SK-N-SH treated with all-trans-retinoic acid at 6 μM for 48 hours (cell line): ENCODE measurements around the gene MMS22L.

Experiments used
- ATAC-seq: fragments of 200-7000 bp; cut with Tn5 transposase; 3 replicates; pipeline ENCODE4 v1.9.1; 2020; ENCODE audit warnings: mild to moderate bottlenecking, moderate library complexity
- ARNTL ChIP-seq: fragments of 450-650 bp; formaldehyde crosslinking; IDR thresholded peaks from 2 replicates; pipeline ENCODE4 v1.5.0; 2020; ENCODE audit warnings: low read depth, mild to moderate bottlenecking, moderate library complexity, borderline replicate concordance
- BACH2 ChIP-seq: fragments of 250-450 bp; sonication (Bioruptor Pico); IDR thresholded peaks from 2 replicates; pipeline ENCODE4 v1.9.0; 2021; ENCODE audit warnings: mild to moderate bottlenecking, borderline replicate concordance
- CREB5 ChIP-seq: fragments of 250-450 bp; sonication (Bioruptor Pico); IDR thresholded peaks from 2 replicates; pipeline ENCODE4 v1.5.1; 2020; ENCODE audit warnings: low read depth, mild to moderate bottlenecking, moderate library complexity
- CSDC2 ChIP-seq: fragments of 250-450 bp; sonication (Bioruptor Pico); IDR thresholded peaks from 2 replicates; pipeline ENCODE4 v1.5.0; 2020; ENCODE audit warnings: mild to moderate bottlenecking, moderate library complexity
- GLIS3 ChIP-seq: fragments of 250-450 bp; sonication (Bioruptor Pico); IDR thresholded peaks from 2 replicates; pipeline ENCODE4 v1.5.0; 2020; ENCODE audit warnings: mild to moderate bottlenecking, moderate library complexity
- ISL1 ChIP-seq: fragments of 250-450 bp; sonication (Bioruptor Pico); IDR thresholded peaks from 2 replicates; pipeline ENCODE4 v2.1.2; 2022; ENCODE audit warnings: mild to moderate bottlenecking, moderate library complexity
- OSR1 ChIP-seq: fragments of 250-450 bp; sonication (Bioruptor Pico); IDR thresholded peaks from 2 replicates; pipeline ENCODE4 v1.8.0; 2022; ENCODE audit warnings: moderate library complexity, mild to moderate bottlenecking, inconsistent platforms
- POU6F1 ChIP-seq: fragments of 250-450 bp; sonication (Bioruptor Pico); IDR thresholded peaks from 2 replicates; pipeline ENCODE4 v1.8.0; 2021; ENCODE audit warnings: low read depth, mild to moderate bottlenecking, moderate library complexity, borderline replicate concordance
- PPARA ChIP-seq: fragments of 250-450 bp; sonication (Bioruptor Pico); IDR thresholded peaks from 2 replicates; pipeline ENCODE4 v1.5.0; 2020; ENCODE audit warnings: mild to moderate bottlenecking, borderline replicate concordance
- SNAI2 ChIP-seq: fragments of 250-450 bp; sonication (Bioruptor Pico); IDR thresholded peaks from 2 replicates; pipeline ENCODE4 v1.5.0; 2020; ENCODE audit warnings: mild to moderate bottlenecking, moderate library complexity
- TCF4 ChIP-seq: fragments of 250-450 bp; sonication (Bioruptor Pico); IDR thresholded peaks from 2 replicates; pipeline ENCODE4 v1.8.0; 2021; ENCODE audit warnings: mild to moderate bottlenecking, moderate library complexity, borderline replicate concordance
- TOX ChIP-seq: fragments of 250-450 bp; sonication (Bioruptor Pico); IDR thresholded peaks from 2 replicates; pipeline ENCODE4 v1.8.0; 2021; ENCODE audit warnings: mild to moderate bottlenecking, moderate library complexity, borderline replicate concordance
- ZC3H10 ChIP-seq: fragments of 250-450 bp; sonication (Bioruptor Pico); IDR thresholded peaks from 2 replicates; pipeline ENCODE4 v1.5.1; 2021; ENCODE audit warnings: mild to moderate bottlenecking, moderate library complexity
- ZFP3 ChIP-seq: fragments of 250-450 bp; sonication (Bioruptor Pico); IDR thresholded peaks from 2 replicates; pipeline ENCODE4 v1.5.0; 2020; ENCODE audit warnings: mild to moderate bottlenecking, moderate library complexity
- ZFP30 ChIP-seq: fragments of 450-650 bp; formaldehyde crosslinking; IDR thresholded peaks from 2 replicates; pipeline ENCODE4 v1.5.0; 2022; ENCODE audit warnings: mild to moderate bottlenecking, moderate library complexity
- ZNF565 ChIP-seq: fragments of 450-650 bp; formaldehyde crosslinking; conservative IDR thresholded peaks from 2 replicates; pipeline ENCODE4 v1.5.0; 2020; ENCODE audit warnings: low read depth, mild to moderate bottlenecking, moderate library complexity
- ZNF70 ChIP-seq: fragments of 450-650 bp; formaldehyde crosslinking; IDR thresholded peaks from 2 replicates; pipeline ENCODE4 v1.5.0; 2020; ENCODE audit warnings: mild to moderate bottlenecking, moderate library complexity
- ZNF8 ChIP-seq: fragments of 450-650 bp; formaldehyde crosslinking; IDR thresholded peaks from 2 replicates; pipeline ENCODE4 v1.5.0; 2020; ENCODE audit warnings: mild to moderate bottlenecking, moderate library complexity
- TF ChIP-seq, protein P1 (sequence below): fragments of 250-450 bp; sonication (Bioruptor Pico); IDR thresholded peaks from 2 replicates; pipeline ENCODE4 v1.5.1; 2021; ENCODE audit warnings: mild to moderate bottlenecking, moderate library complexity
- TF ChIP-seq, protein P2 (sequence below): fragments of 250-450 bp; sonication (Bioruptor Pico); IDR thresholded peaks from 2 replicates; pipeline ENCODE4 v1.8.0; 2020; ENCODE audit warnings: mild to moderate bottlenecking, moderate library complexity, borderline replicate concordance
- TF ChIP-seq, protein P3 (sequence below): fragments of 250-450 bp; sonication (Bioruptor Pico); IDR thresholded peaks from 2 replicates; pipeline ENCODE4 v1.5.0; 2020; ENCODE audit warnings: mild to moderate bottlenecking, moderate library complexity

The MMS22L gene

DNA sequence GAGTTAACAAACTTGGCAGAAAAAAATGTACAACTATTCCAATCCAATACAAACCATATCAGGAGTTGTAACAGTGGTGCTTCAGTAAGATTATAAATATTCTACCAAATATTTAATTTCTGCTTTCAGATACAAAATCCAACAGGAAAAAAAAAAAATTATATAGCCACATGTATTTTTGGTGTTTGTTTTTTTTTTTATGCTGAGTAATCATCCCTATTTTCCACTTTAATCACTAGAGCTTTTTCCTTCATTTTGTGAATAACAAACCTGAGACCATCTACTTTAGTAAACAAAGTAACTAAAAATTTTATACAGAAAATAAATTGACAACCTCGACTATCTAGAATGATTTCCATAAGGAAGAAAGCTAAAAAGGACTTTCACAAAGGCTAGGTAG lies 36.2 kb downstream of the MMS22L start:
- no peak for ATAC-seq
- TF ChIP-seq ARNTL (no peak), GLIS3 (no peak), TCF4 (CRISPR knock-in tag) (no peak), ZC3H10 (CRISPR knock-in tag) (no peak), ZNF565 (CRISPR knock-in tag) (no peak), ZFP30 (no peak), CSDC2 (no peak), OSR1 (CRISPR knock-in tag) (no peak), ZFP3 (CRISPR knock-in tag) (no peak), ZNF70 (CRISPR knock-in tag) (no peak), CREB5 (no peak), TOX (CRISPR knock-in tag) (no peak), BACH2 (CRISPR knock-in tag) (no peak)
- TF ChIP-seq, protein P1, sequence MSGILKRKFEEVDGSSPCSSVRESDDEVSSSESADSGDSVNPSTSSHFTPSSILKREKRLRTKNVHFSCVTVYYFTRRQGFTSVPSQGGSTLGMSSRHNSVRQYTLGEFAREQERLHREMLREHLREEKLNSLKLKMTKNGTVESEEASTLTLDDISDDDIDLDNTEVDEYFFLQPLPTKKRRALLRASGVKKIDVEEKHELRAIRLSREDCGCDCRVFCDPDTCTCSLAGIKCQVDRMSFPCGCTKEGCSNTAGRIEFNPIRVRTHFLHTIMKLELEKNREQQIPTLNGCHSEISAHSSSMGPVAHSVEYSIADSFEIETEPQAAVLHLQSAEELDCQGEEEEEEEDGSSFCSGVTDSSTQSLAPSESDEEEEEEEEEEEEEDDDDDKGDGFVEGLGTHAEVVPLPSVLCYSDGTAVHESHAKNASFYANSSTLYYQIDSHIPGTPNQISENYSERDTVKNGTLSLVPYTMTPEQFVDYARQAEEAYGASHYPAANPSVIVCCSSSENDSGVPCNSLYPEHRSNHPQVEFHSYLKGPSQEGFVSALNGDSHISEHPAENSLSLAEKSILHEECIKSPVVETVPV (CRISPR knock-in tag): no peak
- TF ChIP-seq, protein P2, sequence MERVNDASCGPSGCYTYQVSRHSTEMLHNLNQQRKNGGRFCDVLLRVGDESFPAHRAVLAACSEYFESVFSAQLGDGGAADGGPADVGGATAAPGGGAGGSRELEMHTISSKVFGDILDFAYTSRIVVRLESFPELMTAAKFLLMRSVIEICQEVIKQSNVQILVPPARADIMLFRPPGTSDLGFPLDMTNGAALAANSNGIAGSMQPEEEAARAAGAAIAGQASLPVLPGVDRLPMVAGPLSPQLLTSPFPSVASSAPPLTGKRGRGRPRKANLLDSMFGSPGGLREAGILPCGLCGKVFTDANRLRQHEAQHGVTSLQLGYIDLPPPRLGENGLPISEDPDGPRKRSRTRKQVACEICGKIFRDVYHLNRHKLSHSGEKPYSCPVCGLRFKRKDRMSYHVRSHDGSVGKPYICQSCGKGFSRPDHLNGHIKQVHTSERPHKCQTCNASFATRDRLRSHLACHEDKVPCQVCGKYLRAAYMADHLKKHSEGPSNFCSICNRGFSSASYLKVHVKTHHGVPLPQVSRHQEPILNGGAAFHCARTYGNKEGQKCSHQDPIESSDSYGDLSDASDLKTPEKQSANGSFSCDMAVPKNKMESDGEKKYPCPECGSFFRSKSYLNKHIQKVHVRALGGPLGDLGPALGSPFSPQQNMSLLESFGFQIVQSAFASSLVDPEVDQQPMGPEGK (CRISPR knock-in tag): no peak

GRCh38 chr6:97240222-97240621 lies 42.8 kb downstream of the MMS22L start:
- ATAC-seq: peak; percentile 79
- TF ChIP-seq PPARA (no peak), TOX (CRISPR knock-in tag) (no peak), ZC3H10 (CRISPR knock-in tag) (no peak), BACH2 (CRISPR knock-in tag) (no peak), ZNF8 (no peak), ZFP3 (CRISPR knock-in tag) (no peak), ZFP30 (no peak), ISL1 (CRISPR knock-in tag) (no peak)
- TF ChIP-seq, protein P2 (CRISPR knock-in tag): no peak
- TF ChIP-seq, protein P3, sequence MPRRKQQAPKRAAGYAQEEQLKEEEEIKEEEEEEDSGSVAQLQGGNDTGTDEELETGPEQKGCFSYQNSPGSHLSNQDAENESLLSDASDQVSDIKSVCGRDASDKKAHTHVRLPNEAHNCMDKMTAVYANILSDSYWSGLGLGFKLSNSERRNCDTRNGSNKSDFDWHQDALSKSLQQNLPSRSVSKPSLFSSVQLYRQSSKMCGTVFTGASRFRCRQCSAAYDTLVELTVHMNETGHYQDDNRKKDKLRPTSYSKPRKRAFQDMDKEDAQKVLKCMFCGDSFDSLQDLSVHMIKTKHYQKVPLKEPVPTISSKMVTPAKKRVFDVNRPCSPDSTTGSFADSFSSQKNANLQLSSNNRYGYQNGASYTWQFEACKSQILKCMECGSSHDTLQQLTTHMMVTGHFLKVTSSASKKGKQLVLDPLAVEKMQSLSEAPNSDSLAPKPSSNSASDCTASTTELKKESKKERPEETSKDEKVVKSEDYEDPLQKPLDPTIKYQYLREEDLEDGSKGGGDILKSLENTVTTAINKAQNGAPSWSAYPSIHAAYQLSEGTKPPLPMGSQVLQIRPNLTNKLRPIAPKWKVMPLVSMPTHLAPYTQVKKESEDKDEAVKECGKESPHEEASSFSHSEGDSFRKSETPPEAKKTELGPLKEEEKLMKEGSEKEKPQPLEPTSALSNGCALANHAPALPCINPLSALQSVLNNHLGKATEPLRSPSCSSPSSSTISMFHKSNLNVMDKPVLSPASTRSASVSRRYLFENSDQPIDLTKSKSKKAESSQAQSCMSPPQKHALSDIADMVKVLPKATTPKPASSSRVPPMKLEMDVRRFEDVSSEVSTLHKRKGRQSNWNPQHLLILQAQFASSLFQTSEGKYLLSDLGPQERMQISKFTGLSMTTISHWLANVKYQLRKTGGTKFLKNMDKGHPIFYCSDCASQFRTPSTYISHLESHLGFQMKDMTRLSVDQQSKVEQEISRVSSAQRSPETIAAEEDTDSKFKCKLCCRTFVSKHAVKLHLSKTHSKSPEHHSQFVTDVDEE (CRISPR knock-in tag): no peak

- TF ChIP-seq ISL1 (CRISPR knock-in tag) (no peak), ZNF70 (CRISPR knock-in tag) (no peak), POU6F1 (CRISPR knock-in tag) (no peak), ARNTL (no peak), ZFP30 (no peak), SNAI2 (CRISPR knock-in tag) (no peak), GLIS3 (no peak), BACH2 (CRISPR knock-in tag) (no peak), TCF4 (CRISPR knock-in tag) (no peak), ZFP3 (CRISPR knock-in tag) (no peak)
- TF ChIP-seq, protein P3 (CRISPR knock-in tag): no peak
- TF ChIP-seq, all 23 proteins: peak for 0
- ATAC-seq: no peak
Measured at GRCh38 chr6:97231911-97232310, 51.1 kb downstream of the MMS22L start.
